A549 (cell line): Measurements from ENCODE around the gene GRK5. TPM values are rescaled to one million over a fixed set of nuclear protein-coding genes. Genes with fewer than 3 reads are reported as not detected.

Experiments
- ATAC-seq, 2 experiments: fragments of 200-7000 bp in 1 of 2; fragments of >200 bp in 1 of 2; cut with Nextera tagmentation in 1 of 2; cut with Tn5 transposase in 1 of 2; 3 replicates each; pipeline versions ENCODE4 v1.8.0 to v1.9.1; 2018 to 2020; ENCODE audit warnings: mild to moderate bottlenecking in 1 of 2, moderate library complexity in 1 of 2
- CTCF ChIA-PET: fragments of 300-600 bp; sonication (Branson Sonifier 250); formaldehyde crosslinking; extraction: SDS; loops from one replicate; lab custom pipeline; 2021; ENCODE audit warnings: antibody characterized with exemption, inconsistent platforms; lab: Yijun Ruan, JAX
- POLR2A ChIA-PET: fragments of 350-600 bp; formaldehyde crosslinking; extraction: SDS; loops from one replicate; lab custom pipeline; 2021; ENCODE audit warnings: antibody characterized with exemption, inconsistent platforms; lab: Yijun Ruan, JAX
- DNase-seq, 2 experiments: peaks; one replicate each; pipeline versions ENCODE4 v3.0.0 to v3.0.0-alpha.2; 2011 to 2016; ENCODE audit warnings: low read depth in 1 of 2, low spot score in 1 of 2
- FAIRE-seq: peaks from 2 replicates; lab custom pipeline; 2011; peaks lifted over from hg19 to GRCh38; lab: Jason Lieb, UNC
- H3K27ac ChIP-seq, 2 experiments: fragments of >200 bp; sonication (Bioruptor Twin); formaldehyde crosslinking; 3 replicates each; pipeline ENCODE4 v1.5.1; 2016 to 2017
- H3K4me1 ChIP-seq: fragments of >200 bp; sonication (Bioruptor Twin); formaldehyde crosslinking; 3 replicates; pipeline ENCODE4 v1.6.1; 2016
- H3K4me2 ChIP-seq: fragments of >200 bp; sonication (Bioruptor Twin); formaldehyde crosslinking; 3 replicates; pipeline ENCODE4 v1.6.1; 2016
- H3K4me3 ChIP-seq: fragments of >200 bp; sonication (Bioruptor Twin); formaldehyde crosslinking; 3 replicates; pipeline ENCODE4 v1.5.1; 2016
- H3K9me3 ChIP-seq: fragments of >200 bp; sonication (Bioruptor Twin); formaldehyde crosslinking; 3 replicates; pipeline ENCODE4 v1.6.1; 2016
- BCL3 ChIP-seq: fragments of >200 bp; sonication (Bioruptor Twin); formaldehyde crosslinking; IDR thresholded peaks from 3 replicates; pipeline ENCODE4 v1.6.1; 2016
- E2F6 ChIP-seq: IDR thresholded peaks from 2 replicates; pipeline ENCODE4 v1.6.1; 2012; ENCODE audit warnings: low read depth, borderline replicate concordance
- EP300 ChIP-seq, 2 experiments: fragments of >200 bp; sonication (Bioruptor Twin); formaldehyde crosslinking; IDR thresholded peaks; 2 replicates in 1 of 2; 3 replicates in 1 of 2; pipeline ENCODE4 v1.6.1; 2016 to 2017
- ESRRA ChIP-seq: fragments of 150-350 bp; IDR thresholded peaks from 2 replicates; pipeline ENCODE4 v1.6.1; 2014; ENCODE audit warnings: mild to moderate bottlenecking, low read length, borderline replicate concordance
- FOSB ChIP-seq: fragments of 250-450 bp; sonication (Bioruptor Pico); IDR thresholded peaks from 2 replicates; pipeline ENCODE4 v1.5.0; 2020; ENCODE audit warnings: mild to moderate bottlenecking, moderate library complexity
- FOSL2 ChIP-seq, 2 experiments: fragments of 450-650 bp in 1 of 2; fragments of >200 bp in 1 of 2; sonication (Bioruptor Twin) in 1 of 2; formaldehyde crosslinking; IDR thresholded peaks; 2 replicates each; pipeline versions ENCODE4 v1.5.0 to v1.6.1; 2016 to 2020; ENCODE audit warnings: mild to moderate bottlenecking in 1 of 2, moderate library complexity in 1 of 2
- FOXS1 ChIP-seq: fragments of 250-450 bp; sonication (Bioruptor Pico); IDR thresholded peaks from 2 replicates; pipeline ENCODE4 v1.5.0; 2020; ENCODE audit warnings: mild to moderate bottlenecking, moderate library complexity
- GATA3 ChIP-seq: IDR thresholded peaks from 2 replicates; pipeline ENCODE4 v1.6.1; 2012; ENCODE audit warnings: borderline replicate concordance
- HDAC2 ChIP-seq: fragments of 200-600 bp; sonication (generic); IDR thresholded peaks from 2 replicates; pipeline ENCODE4 v1.6.1; 2016
- HES2 ChIP-seq: fragments of >200 bp; sonication (Bioruptor Twin); formaldehyde crosslinking; IDR thresholded peaks from 2 replicates; pipeline ENCODE4 v1.6.1; 2016
- HOXA7 ChIP-seq: fragments of 250-450 bp; sonication (Bioruptor Pico); IDR thresholded peaks from 2 replicates; pipeline ENCODE4 v1.5.0; 2020; ENCODE audit warnings: mild to moderate bottlenecking, moderate library complexity
- HOXB13 ChIP-seq: fragments of 250-450 bp; sonication (Bioruptor Pico); IDR thresholded peaks from 2 replicates; pipeline ENCODE4 v1.5.0; 2020; ENCODE audit warnings: low read depth, mild to moderate bottlenecking, moderate library complexity
- JUNB ChIP-seq: fragments of >200 bp; sonication (Bioruptor Twin); formaldehyde crosslinking; IDR thresholded peaks from 2 replicates; pipeline ENCODE4 v1.6.1; 2016
- KDM1A ChIP-seq: fragments of 200-600 bp; sonication (generic); IDR thresholded peaks from 2 replicates; pipeline ENCODE4 v1.6.1; 2016; ENCODE audit warnings: low read depth, mild to moderate bottlenecking
- KDM5A ChIP-seq: fragments of 200-600 bp; sonication (generic); IDR thresholded peaks from 2 replicates; pipeline ENCODE4 v1.6.1; 2016; ENCODE audit warnings: antibody characterized with exemption, mild to moderate bottlenecking
- MAFK ChIP-seq: fragments of 450-650 bp; IDR thresholded peaks from 2 replicates; pipeline ENCODE4 v1.6.1; 2014; ENCODE audit not compliant: partially characterized antibody
- MAX ChIP-seq: IDR thresholded peaks from 2 replicates; pipeline ENCODE4 v1.6.1; 2012
- NPAS2 ChIP-seq: fragments of 250-450 bp; sonication (Bioruptor Pico); IDR thresholded peaks from 2 replicates; pipeline ENCODE4 v1.8.0; 2022; ENCODE audit warnings: mild to moderate bottlenecking, moderate library complexity, borderline replicate concordance
- PHF8 ChIP-seq: fragments of 200-600 bp; sonication (generic); IDR thresholded peaks from 2 replicates; pipeline ENCODE4 v1.6.1; 2016; ENCODE audit warnings: low read depth, mild to moderate bottlenecking, antibody characterized with exemption, moderate library complexity, borderline replicate concordance
- POLR2A ChIP-seq: IDR thresholded peaks from 2 replicates; pipeline ENCODE4 v1.6.1; 2012; ENCODE audit warnings: mild to moderate bottlenecking, low read length
- RAD21 ChIP-seq, 2 experiments: fragments of >200 bp in 1 of 2; sonication (Bioruptor Twin) in 1 of 2; formaldehyde crosslinking in 1 of 2; IDR thresholded peaks in 1 of 2; conservative IDR thresholded peaks in 1 of 2; 2 replicates in 1 of 2; 3 replicates in 1 of 2; pipeline ENCODE4 v1.6.1; 2012 to 2018; ENCODE audit warnings: inconsistent platforms in 1 of 2
- RFX5 ChIP-seq: fragments of 450-650 bp; IDR thresholded peaks from 2 replicates; pipeline ENCODE4 v1.7.1; 2014; ENCODE audit warnings: antibody characterized with exemption, mild to moderate bottlenecking, moderate library complexity
- SREBF2 ChIP-seq: fragments of 450-650 bp; IDR thresholded peaks from 2 replicates; pipeline ENCODE4 v1.6.1; 2014; ENCODE audit warnings: mild to moderate bottlenecking, moderate library complexity
- TFCP2L1 ChIP-seq: fragments of 250-450 bp; sonication (Bioruptor Pico); IDR thresholded peaks from 2 replicates; pipeline ENCODE4 v1.5.0; 2021; ENCODE audit warnings: mild to moderate bottlenecking
- USF2 ChIP-seq: fragments of 450-650 bp; IDR thresholded peaks from 2 replicates; pipeline ENCODE4 v1.6.1; 2014; ENCODE audit warnings: antibody characterized with exemption
- ZFP36 ChIP-seq: fragments of 450-650 bp; IDR thresholded peaks from 2 replicates; pipeline ENCODE4 v1.6.1; 2014; ENCODE audit warnings: borderline replicate concordance; ENCODE audit not compliant: partially characterized antibody
- ZSCAN20 ChIP-seq: fragments of 250-450 bp; sonication (Bioruptor Pico); IDR thresholded peaks from 2 replicates; pipeline ENCODE4 v1.8.0; 2022; ENCODE audit warnings: mild to moderate bottlenecking, moderate library complexity
- WGBS: methylation state at CpG from one replicate; pipeline ENCODE4 v1.1.6; 2017; ENCODE audit errors: missing lambda C conversion rate; 5-methylcytosine and 5-hydroxymethylcytosine counted together
- polyA plus RNA-seq, 4 experiments: library from polyadenylated mRNA; depleted of rRNA in 3 of 4; stranded (reverse); fragments of >200 nt; fragmentation: RNase III in 1 of 4; extraction: RNeasy Plus Mini Kit Qiagen cat#74134 plus additional on column Dnase treatment in 1 of 4; gene quantifications; 2 replicates in 3 of 4; 3 replicates in 1 of 4; pipeline ENCODE4 v1.2.3, GENCODE V29; 2011 to 2017

The GRK5 gene
- polyA plus RNA-seq, 2 of the 4 experiments (the other 2 are of a cell fraction) = 5.0 to 7.9 TPM

GRCh38 chr10:119221666-119222065 lies 14.3 kb downstream of the GRK5 start:
- H3K4me3 ChIP-seq = no peak overlapping the region
- H3K27ac ChIP-seq = no peak overlapping the region
- no peak for FAIRE-seq
- no peak overlapping the region for H3K4me2 ChIP-seq
- WGBS = 89% methylated on average over 1 of the region's 1 CpG
- H3K9me3 ChIP-seq = no peaks in the 10 kb centered on the region
- DNase-seq = no peak
- ChIA-PET CTCF (interaction anchor here (0.7 to 2.2 kb wide), 5 partner anchors 12 to 222 kb away, joined by 3 to 13 read pairs (median 3); partner anchors contain the start of gene GRK5), POLR2A (no interaction called here)
- H3K4me1 ChIP-seq = peaks cover 17% of the 10 kb centered on the region; the same call in 1 of the 3 replicates
- TF ChIP-seq RFX5 (no peak), EP300 (IDR thresholded peaks at IDR 0.05) (no peak), JUNB (no peak), ESRRA (no peak), FOSL2 (IDR thresholded peaks at IDR 0.05) (no peak), FOSL2 (CRISPR knock-in tag; IDR thresholded peaks at IDR 0.05) (peak; percentile 37; the same call in 1 of the 2 replicates)
- ATAC-seq = no peak

GRCh38 chr10:119222537-119222936 lies 15.2 kb downstream of the GRK5 start:
- no peak overlapping the region for H3K27ac ChIP-seq
- H3K9me3 ChIP-seq = no peaks in the 10 kb centered on the region
- H3K4me1 ChIP-seq = peaks cover 17% of the 10 kb centered on the region; the same call in 1 of the 3 replicates
- DNase-seq (no peak), FAIRE-seq (no peak), ATAC-seq (peak in 1 of 2 experiments; percentile 33; a peak in 2 of 6 replicates)
- CTCF ChIA-PET = interaction anchor here (0.7 to 2.2 kb wide), 6 partner anchors 13 to 221 kb away, joined by 3 to 13 read pairs (median 3); partner anchors contain the start of gene GRK5
- H3K4me3 ChIP-seq = no peak overlapping the region
- WGBS = 75% methylated on average over 9 of the region's 9 CpGs
- POLR2A ChIA-PET = no interaction called here
- no peak for TF ChIP-seq NPAS2
- TF ChIP-seq TFCP2L1 = no peak
- no peak for TF ChIP-seq PHF8
- TF ChIP-seq JUNB = no peak
- TF ChIP-seq KDM5A = no peak
- TF ChIP-seq FOXS1 (CRISPR knock-in tag) = no peak
- no peak for TF ChIP-seq KDM1A
- TF ChIP-seq RAD21 (conservative IDR thresholded peaks at IDR 0.05 in 1 of 2, IDR thresholded peaks at IDR 0.05 in 1 of 2) = no peak
- TF ChIP-seq ZSCAN20 (CRISPR knock-in tag) = no peak
- TF ChIP-seq GATA3 = no peak
- no peak for TF ChIP-seq MAX
- H3K4me2 ChIP-seq = 0 out of 3 replicates have a peak overlapping the region, but pooled peaks have one; percentile 25

- WGBS = 89% methylated on average over 9 of the region's 9 CpGs
- Histone ChIP-seq H3K9me3 (no peaks in the 10 kb centered on the region), H3K4me1 (peaks cover 17% of the 10 kb centered on the region; the same call in 1 of the 3 replicates), H3K27ac (no peak overlapping the region), H3K4me2 (no peak overlapping the region), H3K4me3 (no peak overlapping the region)
- ATAC-seq = no peak; a peak in 2 of 6 replicates
- ChIA-PET CTCF (interaction anchor here (1.1 to 2.2 kb wide), 4 partner anchors 13 to 133 kb away, joined by 3 to 13 read pairs (median 7); partner anchors contain the start of gene GRK5), POLR2A (no interaction called here)
- no peak for FAIRE-seq
- TF ChIP-seq GATA3 = no peak
- TF ChIP-seq BCL3 = no peak
- DNase-seq = no peak
Measured at GRCh38 chr10:119222966-119223386, 15.6 kb downstream of the GRK5 start.

- no peak for ATAC-seq
- ChIA-PET CTCF (interaction anchor here (0.6 to 0.7 kb wide), 3 partner anchors 13 to 1071 kb away, joined by 3 to 5 read pairs (median 4); no protein-coding TSS in a partner anchor), POLR2A (no interaction called here)
- Histone ChIP-seq H3K4me2 (no peak overlapping the region), H3K9me3 (no peaks in the 10 kb centered on the region), H3K4me1 (peaks cover 17% of the 10 kb centered on the region; the same call in 1 of the 3 replicates), H3K4me3 (no peak overlapping the region), H3K27ac (no peak overlapping the region)
- no peak for DNase-seq
- WGBS = 95% methylated on average over 4 of the region's 4 CpGs
- FAIRE-seq = no peak
- no peak for TF ChIP-seq POLR2A
- TF ChIP-seq HOXB13 (CRISPR knock-in tag) = no peak
- no peak for TF ChIP-seq TFCP2L1
- TF ChIP-seq USF2 = no peak
- no peak for TF ChIP-seq FOSB (CRISPR knock-in tag)
- TF ChIP-seq KDM1A = no peak
- no peak for TF ChIP-seq E2F6
- TF ChIP-seq HES2 = no peak
- no peak for TF ChIP-seq SREBF2
- TF ChIP-seq MAFK = no peak
- no peak for TF ChIP-seq HDAC2
- TF ChIP-seq HOXA7 (CRISPR knock-in tag) = no peak
- TF ChIP-seq ESRRA = no peak
- TF ChIP-seq ZFP36 = no peak
- no peak for TF ChIP-seq KDM5A
- TF ChIP-seq GATA3 = no peak
- no peak for TF ChIP-seq FOXS1 (CRISPR knock-in tag)
Measured at GRCh38 chr10:119225083-119225658, 17.8 kb downstream of the GRK5 start.
